HG03575 (cell line): Measurements from ENCODE around the gene TCF7.

ENCODE experiments used
- ATAC-seq: cut with Tn5 transposase; IDR thresholded peaks from one replicate; pipeline ENCODE4 v1.9.1; 2021; ENCODE audit not compliant: unreplicated experiment, insufficient number of reproducible peaks, low FRiP score; ENCODE audit errors: extremely low read depth

Gene TCF7

GRCh38 chr5:134113902-134114875 lies at the start of gene TCF7:
Gene TCF7 (plus strand): TSS chr5:134114681. CDS start chr5:134114907, 226 bp downstream.
- ATAC-seq = no peak

- no peak for ATAC-seq
Measured at GRCh38 chr5:134069553-134069952, 44.9 kb upstream of the TCF7 start.

- ATAC-seq = no peak
Measured at GRCh38 chr5:134070725-134071613, 43.5 kb upstream of the TCF7 start.

DNA sequence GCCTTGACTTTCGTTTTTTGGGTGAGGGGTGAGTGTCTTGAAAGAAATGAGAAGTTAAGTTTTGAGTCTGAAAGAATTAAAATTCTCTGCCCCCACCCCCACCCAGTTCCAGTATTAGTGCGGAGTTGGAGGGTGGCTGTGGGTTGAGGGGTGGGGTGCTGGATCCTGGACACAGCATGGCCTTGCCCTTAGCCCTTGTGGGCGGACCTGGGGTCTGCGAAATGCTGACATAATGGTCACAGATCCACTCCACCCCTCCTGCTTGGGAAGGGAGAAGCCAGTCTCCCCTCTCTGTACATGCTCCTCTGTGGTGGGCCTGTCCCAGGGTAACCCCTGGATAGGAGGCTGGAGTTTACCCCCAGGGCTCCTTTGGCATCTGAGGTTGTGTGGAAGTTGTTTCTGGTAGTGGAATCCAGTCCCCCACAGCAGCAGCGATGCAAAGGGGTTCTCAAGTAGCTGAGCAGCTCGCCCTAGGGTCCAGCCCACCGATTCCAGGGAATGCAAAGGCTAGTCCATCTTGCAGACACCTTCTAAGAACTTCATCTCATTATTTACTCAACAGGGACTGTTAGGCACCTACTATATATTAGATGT lies 42.8 kb upstream of the TCF7 start:
- no peak for ATAC-seq

DNA sequence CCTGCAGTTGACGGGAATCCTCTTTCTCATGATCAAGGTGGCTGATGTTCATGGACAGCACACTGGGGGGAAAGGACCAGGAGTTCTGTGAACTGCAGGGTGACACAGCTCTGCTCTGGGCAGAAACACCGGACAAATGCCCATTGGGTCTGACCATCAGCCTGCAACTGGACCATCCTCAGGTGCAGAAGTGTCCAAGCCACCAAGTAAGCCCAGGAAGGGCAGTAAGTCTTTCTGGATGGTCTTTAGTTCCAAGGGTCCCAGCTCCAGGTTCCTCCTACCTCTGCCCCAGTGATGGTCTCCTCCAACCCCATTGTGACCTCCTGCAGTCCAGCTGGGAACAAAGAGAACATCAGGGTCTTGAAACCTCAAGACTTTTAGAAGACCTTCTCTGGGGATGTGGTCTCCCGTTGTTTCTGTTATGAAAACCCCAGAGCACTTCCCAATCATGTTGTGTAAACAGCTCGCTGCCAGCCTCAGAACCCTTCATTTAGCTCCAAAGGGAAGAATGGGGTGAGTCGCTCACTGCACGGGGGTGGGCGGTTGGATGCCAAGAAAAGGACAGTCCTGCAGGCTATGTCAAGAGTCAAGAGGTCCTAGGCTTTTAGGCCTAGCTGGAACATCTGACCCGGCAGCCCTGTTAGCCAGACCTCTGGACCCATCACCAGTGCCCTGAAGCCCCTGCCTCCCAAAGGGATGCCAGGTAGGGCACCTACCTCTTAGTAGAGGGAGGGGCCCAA lies 41.8 kb upstream of the TCF7 start:
- ATAC-seq = no peak

- no peak for ATAC-seq
Measured at GRCh38 chr5:134073404-134073803, 41.1 kb upstream of the TCF7 start.

GRCh38 chr5:134075102-134075501 lies 39.4 kb upstream of the TCF7 start:
- no peak for ATAC-seq

- ATAC-seq = no peak
Measured at GRCh38 chr5:134077926-134078580, 36.4 kb upstream of the TCF7 start.

- no peak for ATAC-seq
Measured at GRCh38 chr5:134079748-134080581, 34.5 kb upstream of the TCF7 start.

GRCh38 chr5:134082264-134082992 lies 32.1 kb upstream of the TCF7 start:
- no peak for ATAC-seq

- no peak for ATAC-seq
Measured at GRCh38 chr5:134083517-134083916, 31.0 kb upstream of the TCF7 start.

GRCh38 chr5:134084022-134084565 lies 30.4 kb upstream of the TCF7 start:
- ATAC-seq = no peak

- no peak for ATAC-seq
Measured at GRCh38 chr5:134084570-134084969, 29.9 kb upstream of the TCF7 start.

- ATAC-seq = no peak
Measured at GRCh38 chr5:134085411-134085810, 29.1 kb upstream of the TCF7 start.

DNA sequence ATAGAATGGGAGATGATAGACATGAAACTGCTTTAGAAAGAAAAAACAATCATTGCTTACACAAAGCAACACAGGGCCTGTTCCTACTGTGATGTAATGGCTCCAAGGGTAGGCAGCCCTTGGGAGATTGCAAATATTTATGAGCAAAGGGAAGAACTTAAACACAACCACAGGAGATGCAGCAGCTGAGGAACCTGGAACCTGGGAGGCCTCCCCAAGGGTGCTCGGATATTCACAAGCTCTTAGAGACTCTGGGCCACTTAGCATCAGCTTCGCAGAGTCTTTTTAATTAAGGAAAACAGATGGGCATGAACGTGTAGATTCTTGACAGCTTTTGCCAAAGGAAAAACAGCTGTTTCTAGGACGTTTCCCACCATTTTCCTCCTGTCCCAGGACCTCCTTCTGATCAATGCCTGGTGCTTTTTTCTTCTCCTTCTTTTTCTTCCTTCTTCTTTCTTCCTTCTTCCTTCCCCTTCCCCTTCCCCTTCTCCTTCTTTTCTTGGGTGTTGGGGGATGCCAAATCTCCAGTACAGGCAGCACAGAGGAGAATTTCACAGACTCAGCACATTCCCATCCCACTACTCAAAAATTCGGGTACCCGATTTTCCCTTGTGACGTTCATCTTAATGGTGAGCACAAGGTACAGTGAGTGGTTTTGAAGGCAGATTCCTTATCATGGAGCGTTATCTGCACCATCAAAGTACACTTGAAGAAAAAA lies 28.1 kb upstream of the TCF7 start:
- ATAC-seq = no peak

- ATAC-seq = no peak
Measured at GRCh38 chr5:134086943-134087305, 27.6 kb upstream of the TCF7 start.
